ENCODE measurements around the gene UBE2G1. TPM values are rescaled to one million over a fixed set of nuclear protein-coding genes. Genes with fewer than 3 reads are reported as not detected.

Gene UBE2G1
- total and polyA plus RNA-seq, 2 donors from 2014 or later, result 26.7 to 50.9 TPM

GRCh38 chr17:4365628-4366326 lies 698 bp downstream of the UBE2G1 start:
- intact Hi-C loops (cut with DNase I), result no loop called here
- DNase-seq, result peak; percentile 47 to 83 (median 72)
- Histone ChIP-seq H3K36me3 (ENCODE audit: control insufficient read depth in 2 of 3, insufficient read depth in 3 of 3, low read length in 3 of 3) (no peaks in the 10 kb centered on the region), H3K27ac (ENCODE audit: low read depth in 2 of 2, low read length in 2 of 2) (peak overlapping the region; percentile 77 to 86), H3K9ac (ENCODE audit: low read length in 3 of 3) (peak overlapping the region in 2 of 3 donors; percentile 60 to 91), H3K4me1 (ENCODE audit: control insufficient read depth in 2 of 3, insufficient read depth in 2 of 3, low read depth in 1 of 3, low read length in 3 of 3) (peaks cover 0 to 13% (median 3%) of the 10 kb centered on the region in 3 donors), H3K27me3 (ENCODE audit: control insufficient read depth, insufficient read depth, low read length) (no peaks in the 10 kb centered on the region), H3K4me3 (ENCODE audit: low read length in 3 of 3) (peak overlapping the region; percentile 8 to 63 (median 59)), H3K9me3 (ENCODE audit: control insufficient read depth in 2 of 3, insufficient read depth in 1 of 3, low read length in 3 of 3) (no peaks in the 10 kb centered on the region)
- no peak for TF ChIP-seq CTCF (IDR thresholded peaks at IDR 0.05; ENCODE audit: borderline replicate concordance, extremely low read depth, insufficient read depth)
- no peak for FAIRE-seq

GRCh38 chr17:4365103-4365627 lies 1.3 kb downstream of the UBE2G1 start:
- intact Hi-C loops (cut with DNase I), result no loop called here
- peaks cover 0 to 13% (median 3%) of the 10 kb centered on the region in 3 donors for H3K4me1 ChIP-seq (ENCODE audit: control insufficient read depth in 2 of 3, insufficient read depth in 2 of 3, low read depth in 1 of 3, low read length in 3 of 3)
- no peaks in the 10 kb centered on the region for H3K36me3 ChIP-seq (ENCODE audit: control insufficient read depth in 2 of 3, insufficient read depth in 3 of 3, low read length in 3 of 3)
- DNase-seq, result peak; percentile 93 to 97 (median 96)
- no peaks in the 10 kb centered on the region for H3K27me3 ChIP-seq (ENCODE audit: control insufficient read depth, insufficient read depth, low read length)
- H3K4me3 ChIP-seq (ENCODE audit: low read length in 3 of 3), result peak overlapping the region; percentile 59 to 71 (median 63)
- FAIRE-seq, result no peak
- H3K27ac ChIP-seq (ENCODE audit: low read depth in 2 of 2, low read length in 2 of 2), result peak overlapping the region; percentile 77 to 86
- no peak for TF ChIP-seq CTCF (IDR thresholded peaks at IDR 0.05; ENCODE audit: borderline replicate concordance, extremely low read depth, insufficient read depth)
- H3K9me3 ChIP-seq (ENCODE audit: control insufficient read depth in 2 of 3, insufficient read depth in 1 of 3, low read length in 3 of 3), result no peaks in the 10 kb centered on the region
- H3K9ac ChIP-seq (ENCODE audit: low read length in 3 of 3), result peak overlapping the region; percentile 56 to 91 (median 60)

GRCh38 chr17:4364622-4365041 lies 1.8 kb downstream of the UBE2G1 start:
- no peaks in the 10 kb centered on the region for H3K36me3 ChIP-seq (ENCODE audit: control insufficient read depth in 2 of 3, insufficient read depth in 3 of 3, low read length in 3 of 3)
- peak overlapping the region; percentile 77 to 86 for H3K27ac ChIP-seq (ENCODE audit: low read depth in 2 of 2, low read length in 2 of 2)
- intact Hi-C loops (cut with DNase I), result no loop called here
- H3K9ac ChIP-seq (ENCODE audit: low read length in 3 of 3), result peak overlapping the region in 1 of 3 donors; percentile 91
- DNase-seq (peak in 2 of 5 donors; percentile 60 to 78), FAIRE-seq (no peak)
- no peaks in the 10 kb centered on the region for H3K27me3 ChIP-seq (ENCODE audit: control insufficient read depth, insufficient read depth, low read length)
- no peaks in the 10 kb centered on the region for H3K9me3 ChIP-seq (ENCODE audit: control insufficient read depth in 2 of 3, insufficient read depth in 1 of 3, low read length in 3 of 3)
- no peak for TF ChIP-seq CTCF (IDR thresholded peaks at IDR 0.05; ENCODE audit: borderline replicate concordance, extremely low read depth, insufficient read depth)
- H3K4me3 ChIP-seq (ENCODE audit: low read length in 3 of 3), result peak overlapping the region; percentile 59 to 71 (median 63)
- H3K4me1 ChIP-seq (ENCODE audit: control insufficient read depth in 2 of 3, insufficient read depth in 2 of 3, low read depth in 1 of 3, low read length in 3 of 3), result peaks cover 0 to 13% (median 3%) of the 10 kb centered on the region in 3 donors
